IMR-90 (cell line): ENCODE measurements around the gene SRSF5. TPM values are rescaled to one million over a fixed set of nuclear protein-coding genes. Genes with fewer than 3 reads are reported as not detected.

ENCODE experiments used
- ATAC-seq: fragments of 200-7000 bp; cut with Tn5 transposase; 2 replicates; pipeline ENCODE4 v1.9.1; 2020; ENCODE audit warnings: low read depth, mild to moderate bottlenecking, moderate library complexity
- BruUV-seq: library from RNA; stranded (reverse); fragments of 400-500 nt; replicated peaks from 2 replicates; lab custom pipeline; 2021; lab: Mats Ljungman, UMichigan
- CTCF ChIA-PET: fragments of 300-600 bp; formaldehyde crosslinking; extraction: SDS; loops from one replicate; lab custom pipeline; 2021; ENCODE audit warnings: antibody characterized with exemption; lab: Yijun Ruan, JAX
- POLR2A ChIA-PET: fragments of 300-600 bp; sonication (Branson Sonifier 250); formaldehyde crosslinking; loops from one replicate; lab custom pipeline; 2022; ENCODE audit warnings: antibody characterized with exemption; ENCODE audit not compliant: unreplicated experiment; lab: Charles Lee
- DNase-seq: peaks from one replicate; pipeline ENCODE4 v3.0.0; 2013
- H2AFZ ChIP-seq: replicated peaks from 2 replicates; pipeline ENCODE3; 2013; ENCODE audit warnings: low read length, mild to moderate bottlenecking; ENCODE audit not compliant: poor library complexity
- H2AK5ac ChIP-seq: 2 replicates; pipeline ENCODE4 v1.6.1; 2013; ENCODE audit warnings: low read depth, low read length, inconsistent platforms
- H2AK9ac ChIP-seq: replicated peaks from 2 replicates; pipeline ENCODE3; 2013; ENCODE audit warnings: mild to moderate bottlenecking, low read depth, low read length, moderate library complexity; ENCODE audit not compliant: poor library complexity
- H2BK120ac ChIP-seq: 2 replicates; pipeline ENCODE4 v1.6.1; 2013; ENCODE audit warnings: low read depth, low read length, inconsistent platforms
- H2BK15ac ChIP-seq: 3 replicates; pipeline ENCODE4 v1.6.1; 2013; ENCODE audit warnings: low read depth, low read length, inconsistent platforms
- H2BK20ac ChIP-seq: 2 replicates; pipeline ENCODE4 v1.6.1; 2013; ENCODE audit warnings: low read depth, mild to moderate bottlenecking, inconsistent platforms, low read length, moderate library complexity
- H2BK5ac ChIP-seq: 2 replicates; pipeline ENCODE4 v1.6.1; 2013; ENCODE audit warnings: mild to moderate bottlenecking, low read depth, low read length, inconsistent platforms; ENCODE audit not compliant: poor library complexity, severe bottlenecking
- H3K14ac ChIP-seq: replicated peaks from 2 replicates; pipeline ENCODE4 v1.6.1; 2013; ENCODE audit warnings: low read depth, low read length, inconsistent platforms
- H3K18ac ChIP-seq: 2 replicates; pipeline ENCODE4 v1.6.1; 2013; ENCODE audit warnings: low read depth, low read length, control low read depth
- H3K23ac ChIP-seq: 2 replicates; pipeline ENCODE4 v1.6.1; 2013; ENCODE audit warnings: low read depth, low read length, inconsistent platforms
- H3K27ac ChIP-seq: 2 replicates; pipeline ENCODE4 v1.5.1; 2013; ENCODE audit warnings: mild to moderate bottlenecking, control low read depth, low read length; ENCODE audit not compliant: insufficient read depth
- H3K27me3 ChIP-seq: 2 replicates; pipeline ENCODE4 v1.6.1; 2013; ENCODE audit warnings: low read length; ENCODE audit not compliant: control insufficient read depth, insufficient read depth
- H3K36me3 ChIP-seq: 2 replicates; pipeline ENCODE4 v1.6.1; 2013; ENCODE audit warnings: low read length, mixed read lengths; ENCODE audit not compliant: control insufficient read depth, insufficient read depth
- H3K4ac ChIP-seq: 2 replicates; pipeline ENCODE4 v1.6.1; 2013; ENCODE audit warnings: low read depth, low read length, inconsistent platforms
- H3K4me1 ChIP-seq: 2 replicates; pipeline ENCODE4 v1.6.1; 2013; ENCODE audit warnings: low read length, mixed read lengths; ENCODE audit not compliant: control insufficient read depth, insufficient read depth
- H3K4me2 ChIP-seq: 2 replicates; pipeline ENCODE4 v1.6.1; 2013; ENCODE audit warnings: low read depth, mild to moderate bottlenecking, control low read depth, low read length, moderate library complexity
- H3K4me3 ChIP-seq: 2 replicates; pipeline ENCODE4 v1.5.1; 2013; ENCODE audit warnings: low read depth, mild to moderate bottlenecking, control low read depth, low read length, moderate library complexity; ENCODE audit not compliant: insufficient read depth
- H3K56ac ChIP-seq: 2 replicates; pipeline ENCODE4 v1.6.1; 2013; ENCODE audit warnings: low read length, inconsistent platforms; ENCODE audit not compliant: insufficient read depth; ENCODE audit errors: extremely low read depth
- H3K79me1 ChIP-seq, 2 experiments: 2 replicates each; pipeline ENCODE4 v1.6.1; 2013; ENCODE audit warnings: low read length in 2 of 2, inconsistent platforms in 1 of 2, low read depth in 1 of 2
- H3K9ac ChIP-seq: 2 replicates; pipeline ENCODE4 v1.6.1; 2013; ENCODE audit warnings: low read depth, low read length, control low read depth
- H3K9me1 ChIP-seq: 2 replicates; pipeline ENCODE4 v1.6.1; 2013; ENCODE audit warnings: low read length, inconsistent platforms; ENCODE audit not compliant: insufficient read depth
- H3K9me3 ChIP-seq: 2 replicates; pipeline ENCODE4 v1.6.1; 2013; ENCODE audit warnings: low read length; ENCODE audit not compliant: control insufficient read depth, insufficient read depth
- H4K20me1 ChIP-seq: 2 replicates; pipeline ENCODE4 v1.6.1; 2013; ENCODE audit warnings: low read length, inconsistent platforms; ENCODE audit not compliant: insufficient read depth
- H4K5ac ChIP-seq: 2 replicates; pipeline ENCODE4 v1.6.1; 2013; ENCODE audit warnings: mild to moderate bottlenecking, low read depth, low read length, control low read depth
- H4K8ac ChIP-seq, 2 experiments: 2 replicates each; pipeline ENCODE4 v1.6.1; 2013; ENCODE audit warnings: low read depth in 2 of 2, low read length in 2 of 2, control low read depth in 1 of 2, inconsistent platforms in 1 of 2
- H4K91ac ChIP-seq: 2 replicates; pipeline ENCODE4 v1.6.1; 2013; ENCODE audit warnings: low read depth, low read length, inconsistent platforms; ENCODE audit not compliant: insufficient read depth
- MAZ ChIP-seq: IDR thresholded peaks from 2 replicates; pipeline ENCODE4 v1.6.1; 2012; ENCODE audit warnings: low read depth, mild to moderate bottlenecking, low read length, improper control_type of control experiment, moderate library complexity, borderline replicate concordance
- dilution Hi-C: fragments of 300-500 bp; cut with HindIII; formaldehyde crosslinking; loops from one replicate; pipeline ENCODE4 v1.14.3; 2018; ENCODE audit warnings: low sequenced_read_pairs; ENCODE audit not compliant: unreplicated experiment
- in situ Hi-C: fragments of 300-500 bp; cut with MboI; formaldehyde crosslinking; loops from 3 replicates; pipeline ENCODE4 v1.14.3; 2019; ENCODE audit warnings: low sequenced_read_pairs, inconsistent platforms, mixed read lengths
- intact Hi-C: fragments of 100-400 bp; cut with micrococcal nuclease; formaldehyde crosslinking; loops from 2 replicates; pipeline ENCODE4 v1.10.0; 2022
- polyA plus RNA-seq, 3 experiments: library from polyadenylated mRNA; depleted of rRNA; stranded (reverse); fragments of >200 nt; gene quantifications; 2 replicates each; pipeline ENCODE4 v1.2.3, GENCODE V29; 2012; ENCODE audit warnings: low replicate concordance in 1 of 3
- total RNA-seq: library from RNA; depleted of rRNA; stranded (reverse); fragments of >200 nt; gene quantifications from 2 replicates; pipeline ENCODE4 v1.2.3, GENCODE V29; 2012

Gene SRSF5
- total and polyA plus RNA-seq, 2 of the 4 experiments (the other 2 are of a cell fraction) = 29.4 to 229 TPM

DNA sequence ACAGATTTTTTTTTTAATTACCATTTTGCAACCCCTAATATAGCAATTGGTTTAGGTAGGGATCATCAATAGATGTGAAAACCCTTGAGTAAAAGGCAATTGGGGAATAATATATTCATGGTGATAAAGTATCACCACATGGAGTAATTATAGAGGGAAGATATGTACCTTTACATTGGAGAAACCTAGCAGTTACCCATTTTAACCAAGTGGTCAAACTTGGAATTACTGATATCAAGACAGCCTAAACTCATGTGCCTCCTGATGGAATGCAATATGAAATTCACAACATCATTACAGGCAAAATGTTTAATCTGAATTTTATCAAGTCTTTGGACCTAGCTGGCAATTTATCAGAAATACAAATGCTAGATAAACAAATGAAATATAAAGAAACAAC is 36.8 kb downstream of the SRSF5 start:
- DNase-seq = no peak
- POLR2A ChIA-PET = no interaction called here

More for the DNA sequence above, 36.8 kb downstream of the SRSF5 start:
- H3K4me1 ChIP-seq = no peaks in the 10 kb centered on the region
- no peak overlapping the region for H4K8ac ChIP-seq
- no peak overlapping the region for H2AFZ ChIP-seq
- TF ChIP-seq MAZ = no peak
- no peak overlapping the region for H3K4ac ChIP-seq
- H3K56ac ChIP-seq = no peak overlapping the region
- no peak for ATAC-seq
- dilution Hi-C loops = no loop called here
- BruUV-seq = no TSS peak
- no peak overlapping the region for H3K18ac ChIP-seq
- peaks cover 3% of the 10 kb centered on the region for H3K9me3 ChIP-seq
- no peak overlapping the region for H2BK120ac ChIP-seq
- H3K9me1 ChIP-seq = 0 out of 2 replicates have a peak, but pooled peaks cover 2% of the 10 kb centered on the region
- H3K23ac ChIP-seq = no peak overlapping the region
- H3K4me3 ChIP-seq = no peak overlapping the region
- H3K9ac ChIP-seq = no peak overlapping the region
- CTCF ChIA-PET = no interaction called here
- no peaks in the 10 kb centered on the region for H3K36me3 ChIP-seq
- no peak overlapping the region for H2BK5ac ChIP-seq
- H4K20me1 ChIP-seq = no peaks in the 10 kb centered on the region
- H2AK5ac ChIP-seq = no peak overlapping the region
- no peak overlapping the region for H2BK20ac ChIP-seq
- H4K91ac ChIP-seq = no peak overlapping the region
- H3K79me1 ChIP-seq = no peaks in the 10 kb centered on the region
- in situ Hi-C loops = no loop called here
- H3K27me3 ChIP-seq = peaks cover 12% of the 10 kb centered on the region
- no peak overlapping the region for H3K4me2 ChIP-seq
- H2BK15ac ChIP-seq = no peak overlapping the region
- no peak overlapping the region for H2AK9ac ChIP-seq
- no peak overlapping the region for H4K5ac ChIP-seq
- no peak overlapping the region for H3K14ac ChIP-seq
- no peak overlapping the region for H3K27ac ChIP-seq
- intact Hi-C loops = no loop called here
